ENCODE data around the gene FBXO11.
"Not testable (repeated sequence)": the region's sequence is repeated elsewhere in the genome, so short reads cannot be mapped to it uniquely, and the experiment has no call there.

Gene FBXO11

DNA sequence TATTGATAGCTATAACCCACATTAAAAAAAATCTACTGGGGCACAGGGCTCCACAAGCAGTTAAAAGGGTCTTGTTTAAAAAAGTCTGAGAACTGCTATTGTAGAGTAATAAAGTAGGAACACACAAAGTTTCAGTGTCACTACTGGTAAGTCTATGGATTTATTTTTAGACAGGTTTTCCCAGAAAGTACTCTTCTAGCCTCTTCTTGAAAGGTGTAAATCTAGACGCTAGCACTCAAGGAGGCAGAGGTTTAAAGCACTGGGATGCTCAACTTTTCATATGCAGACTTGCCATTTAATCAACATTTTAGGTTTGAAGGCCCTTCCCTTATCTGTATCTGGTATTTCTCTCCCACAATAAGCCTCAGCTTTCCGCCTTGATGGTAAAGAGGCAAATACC is 33.4 kb downstream of the FBXO11 start:
- H3K4me1 ChIP-seq (ENCODE audit: control insufficient read depth in 1 of 2, insufficient read depth in 2 of 2, low read length in 2 of 2) = peaks cover 7 to 21% of the 10 kb centered on the region in 2 donors
- H3K9ac ChIP-seq (ENCODE audit: low read depth in 1 of 2, low read length in 2 of 2) = no peak overlapping the region
- H3K27me3 ChIP-seq (ENCODE audit: control insufficient read depth in 1 of 2, insufficient read depth in 2 of 2, low read length in 2 of 2) = no peaks in the 10 kb centered on the region
- H3K4me3 ChIP-seq (ENCODE audit: low read depth in 1 of 2, low read length in 2 of 2) = no peak overlapping the region
- H3K9me3 ChIP-seq (ENCODE audit: control insufficient read depth in 1 of 2, low read length in 2 of 2) = no peaks in the 10 kb centered on the region
- no peak overlapping the region for H3K27ac ChIP-seq (ENCODE audit: low read depth, low read length)
- H3K36me3 ChIP-seq (ENCODE audit: control insufficient read depth in 1 of 2, insufficient read depth in 2 of 2, low read length in 2 of 2) = no peaks in the 10 kb centered on the region

DNA sequence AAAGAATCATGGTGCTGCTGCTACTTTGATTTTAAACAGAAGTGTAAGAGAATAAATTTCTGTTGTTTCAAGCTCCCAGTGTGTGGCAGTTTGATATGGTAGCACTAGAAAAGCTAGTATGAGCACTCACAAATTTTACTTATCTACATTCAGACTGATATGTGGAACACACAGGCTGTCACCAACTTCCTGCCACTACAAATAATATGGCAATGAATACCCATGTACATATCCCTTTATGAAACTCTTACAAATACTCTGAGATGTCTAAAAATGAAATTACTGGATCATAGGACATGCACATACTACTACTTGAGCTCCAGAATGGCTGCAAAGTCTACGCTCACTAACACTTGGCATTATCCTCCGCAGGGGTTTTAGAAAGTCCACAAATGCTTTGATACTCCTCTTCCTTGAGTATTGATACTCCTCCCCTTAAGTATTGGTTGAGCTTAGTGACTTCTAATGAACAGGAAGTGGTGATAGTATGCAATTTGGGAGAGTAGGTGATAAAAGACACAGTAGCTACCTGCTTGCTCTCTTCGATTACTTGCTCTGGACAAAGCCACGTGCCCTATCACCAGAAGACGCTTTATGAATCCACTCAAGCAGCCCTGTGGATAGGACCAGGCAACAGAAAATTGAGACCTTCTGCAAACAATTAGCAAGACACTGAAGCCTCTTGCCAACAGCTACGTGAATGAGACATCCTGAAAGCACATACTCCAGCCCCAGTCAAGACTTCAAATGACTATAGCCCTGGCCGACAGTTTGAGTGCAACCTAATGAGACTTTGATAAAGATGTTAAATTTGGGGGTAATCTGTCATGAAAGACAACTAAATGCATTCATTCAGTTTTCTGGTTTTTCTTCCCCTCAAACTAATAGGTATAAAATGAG is 35.4 kb downstream of the FBXO11 start:
- Histone ChIP-seq H3K9ac (ENCODE audit: low read depth in 1 of 2, low read length in 2 of 2) (no peak overlapping the region), H3K9me3 (ENCODE audit: control insufficient read depth in 1 of 2, low read length in 2 of 2) (no peaks in the 10 kb centered on the region), H3K4me3 (ENCODE audit: low read depth in 1 of 2, low read length in 2 of 2) (no peak overlapping the region), H3K4me1 (ENCODE audit: control insufficient read depth in 1 of 2, insufficient read depth in 2 of 2, low read length in 2 of 2) (peaks cover 17 to 32% of the 10 kb centered on the region in 2 donors), H3K27ac (ENCODE audit: low read depth, low read length) (no peak overlapping the region), H3K27me3 (ENCODE audit: control insufficient read depth in 1 of 2, insufficient read depth in 2 of 2, low read length in 2 of 2) (no peaks in the 10 kb centered on the region), H3K36me3 (ENCODE audit: control insufficient read depth in 1 of 2, insufficient read depth in 2 of 2, low read length in 2 of 2) (no peaks in the 10 kb centered on the region)

DNA sequence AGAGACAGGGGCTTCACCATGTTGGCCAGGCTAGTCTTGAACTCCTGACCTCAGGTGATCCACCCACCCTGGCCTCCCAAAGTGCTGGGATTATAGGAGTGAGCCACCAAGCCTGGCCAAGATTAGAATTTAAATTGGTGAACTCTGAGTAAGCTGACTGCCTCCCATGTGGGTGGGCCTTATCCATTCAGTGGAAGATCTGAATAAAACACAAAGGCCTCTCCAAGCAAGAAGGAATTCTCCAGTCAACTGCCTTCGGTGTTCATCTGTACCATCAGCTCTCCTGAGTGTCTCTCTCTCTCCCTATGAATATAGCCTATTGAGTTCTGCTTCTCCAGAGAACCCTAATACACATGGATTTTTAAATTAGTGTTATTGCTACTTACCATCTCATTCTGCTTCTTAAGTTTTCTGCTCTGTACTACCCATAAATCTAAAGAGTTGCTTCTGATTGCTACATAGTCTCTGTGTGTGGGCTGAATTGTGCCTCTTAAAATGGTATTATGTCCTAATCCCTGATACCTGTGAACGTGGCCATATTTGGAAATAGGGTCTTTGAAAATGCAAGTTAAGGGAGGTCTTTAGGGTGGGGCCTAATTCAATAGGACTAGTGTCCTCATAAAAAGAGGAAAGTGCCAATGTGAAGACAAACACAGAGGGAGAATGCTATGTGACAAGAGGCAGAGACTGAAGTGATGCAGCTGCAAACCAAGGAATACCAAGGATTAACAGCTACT is 36.3 kb downstream of the FBXO11 start:
- H3K9me3 ChIP-seq (ENCODE audit: control insufficient read depth in 1 of 2, low read length in 2 of 2) = no peaks in the 10 kb centered on the region
- H3K27ac ChIP-seq (ENCODE audit: low read depth, low read length) = no peak overlapping the region
- H3K9ac ChIP-seq (ENCODE audit: low read depth in 1 of 2, low read length in 2 of 2) = no peak overlapping the region
- peaks cover 17 to 32% of the 10 kb centered on the region in 2 donors for H3K4me1 ChIP-seq (ENCODE audit: control insufficient read depth in 1 of 2, insufficient read depth in 2 of 2, low read length in 2 of 2)
- no peaks in the 10 kb centered on the region for H3K27me3 ChIP-seq (ENCODE audit: control insufficient read depth in 1 of 2, insufficient read depth in 2 of 2, low read length in 2 of 2)
- H3K4me3 ChIP-seq (ENCODE audit: low read depth in 1 of 2, low read length in 2 of 2) = no peak overlapping the region
- no peaks in the 10 kb centered on the region for H3K36me3 ChIP-seq (ENCODE audit: control insufficient read depth in 1 of 2, insufficient read depth in 2 of 2, low read length in 2 of 2)

DNA sequence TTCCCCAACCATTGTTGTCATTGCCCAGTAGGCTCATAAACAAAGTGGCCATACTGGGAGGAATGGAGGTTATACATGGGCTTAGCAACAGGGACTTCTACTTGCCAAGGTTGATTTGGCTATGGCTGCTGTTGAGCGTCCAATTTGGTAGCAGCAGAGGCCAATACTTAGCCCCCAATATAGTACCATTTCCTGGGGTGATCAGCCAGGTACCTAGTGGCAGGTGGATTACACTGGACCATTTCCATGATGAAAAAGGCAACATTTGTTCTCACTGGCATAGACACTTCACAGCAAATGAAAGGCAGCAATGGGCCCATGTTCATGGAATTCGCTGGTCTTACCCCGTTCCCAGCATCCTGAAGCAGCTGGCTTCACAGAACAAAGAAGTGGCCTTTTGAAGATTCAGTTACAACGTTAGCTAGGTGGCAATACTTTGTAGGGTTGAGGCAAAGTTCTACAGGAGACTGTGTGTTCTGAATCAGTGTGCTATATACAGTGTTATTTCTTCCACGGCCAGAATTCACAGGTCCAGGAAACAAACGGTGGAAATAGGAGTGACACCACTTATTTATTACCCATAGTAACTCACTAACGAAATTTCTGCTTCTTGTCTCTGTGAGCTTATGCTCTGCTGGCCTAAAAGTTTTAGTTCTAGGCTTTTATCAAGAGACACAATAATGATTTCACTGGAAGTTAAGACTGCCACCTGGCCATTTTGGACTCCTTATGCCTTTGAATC is 37.5 kb downstream of the FBXO11 start:
- Histone ChIP-seq H3K4me1 (ENCODE audit: control insufficient read depth in 1 of 2, insufficient read depth in 2 of 2, low read length in 2 of 2) (peaks cover 17 to 32% of the 10 kb centered on the region in 2 donors), H3K36me3 (ENCODE audit: control insufficient read depth in 1 of 2, insufficient read depth in 2 of 2, low read length in 2 of 2) (no peaks in the 10 kb centered on the region), H3K27ac (ENCODE audit: low read depth, low read length) (no peak overlapping the region), H3K9ac (ENCODE audit: low read depth in 1 of 2, low read length in 2 of 2) (no peak overlapping the region), H3K27me3 (ENCODE audit: control insufficient read depth in 1 of 2, insufficient read depth in 2 of 2, low read length in 2 of 2) (no peaks in the 10 kb centered on the region), H3K9me3 (ENCODE audit: control insufficient read depth in 1 of 2, low read length in 2 of 2) (no peaks in the 10 kb centered on the region), H3K4me3 (ENCODE audit: low read depth in 1 of 2, low read length in 2 of 2) (no peak overlapping the region)

DNA sequence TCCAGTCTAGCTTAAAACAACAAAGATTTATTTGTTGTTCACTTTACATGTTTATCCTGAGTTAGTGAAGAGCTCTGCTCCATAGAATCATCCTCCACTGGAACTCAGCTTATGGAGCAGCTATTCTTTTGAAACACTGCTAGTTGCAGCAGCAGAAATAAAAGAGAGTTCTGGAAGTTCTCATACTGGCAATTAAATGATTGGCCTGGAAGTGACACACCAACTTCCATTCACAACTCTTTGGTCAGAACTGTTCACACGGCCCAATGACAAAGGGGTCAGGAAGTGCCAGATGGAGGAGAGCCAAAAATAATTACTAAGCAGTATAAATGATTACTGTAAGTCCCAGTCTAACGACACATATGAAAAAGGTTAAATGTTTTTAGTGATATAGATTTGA is 39.1 kb downstream of the FBXO11 start:
- Histone ChIP-seq H3K27ac (ENCODE audit: low read depth, low read length) (no peak overlapping the region), H3K27me3 (ENCODE audit: control insufficient read depth in 1 of 2, insufficient read depth in 2 of 2, low read length in 2 of 2) (no peaks in the 10 kb centered on the region), H3K9me3 (ENCODE audit: control insufficient read depth in 1 of 2, low read length in 2 of 2) (no peaks in the 10 kb centered on the region), H3K9ac (ENCODE audit: low read depth in 1 of 2, low read length in 2 of 2) (no peak overlapping the region), H3K4me3 (ENCODE audit: low read depth in 1 of 2, low read length in 2 of 2) (no peak overlapping the region), H3K4me1 (ENCODE audit: control insufficient read depth in 1 of 2, insufficient read depth in 2 of 2, low read length in 2 of 2) (peaks cover 17 to 32% of the 10 kb centered on the region in 2 donors), H3K36me3 (ENCODE audit: control insufficient read depth in 1 of 2, insufficient read depth in 2 of 2, low read length in 2 of 2) (no peaks in the 10 kb centered on the region)

DNA sequence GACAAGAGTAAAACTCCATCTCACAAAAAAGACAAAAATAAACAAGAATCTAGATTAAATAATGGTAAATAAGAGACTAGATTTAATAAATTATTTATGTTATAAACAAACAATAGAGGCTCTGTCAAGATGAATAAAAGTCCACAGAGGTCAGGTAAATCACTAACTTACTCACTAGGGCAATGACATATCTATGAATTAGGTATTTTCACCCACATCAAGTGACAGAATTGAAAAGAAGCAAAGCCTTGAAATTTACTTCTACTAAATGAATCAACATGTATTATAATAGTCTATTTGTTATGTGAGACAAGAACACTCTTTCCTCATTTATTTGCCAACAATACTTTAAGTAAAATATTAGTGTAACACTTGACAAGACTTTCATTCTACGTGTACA is 41.7 kb downstream of the FBXO11 start:
- no peak overlapping the region for H3K27ac ChIP-seq (ENCODE audit: low read depth, low read length)
- no peaks in the 10 kb centered on the region for H3K27me3 ChIP-seq (ENCODE audit: control insufficient read depth in 1 of 2, insufficient read depth in 2 of 2, low read length in 2 of 2)
- no peak overlapping the region for H3K9ac ChIP-seq (ENCODE audit: low read depth in 1 of 2, low read length in 2 of 2)
- no peaks in the 10 kb centered on the region for H3K9me3 ChIP-seq (ENCODE audit: control insufficient read depth in 1 of 2, low read length in 2 of 2)
- no peak overlapping the region for H3K4me3 ChIP-seq (ENCODE audit: low read depth in 1 of 2, low read length in 2 of 2)
- H3K4me1 ChIP-seq (ENCODE audit: control insufficient read depth in 1 of 2, insufficient read depth in 2 of 2, low read length in 2 of 2) = peaks cover 10 to 25% of the 10 kb centered on the region in 2 donors
- no peaks in the 10 kb centered on the region for H3K36me3 ChIP-seq (ENCODE audit: control insufficient read depth in 1 of 2, insufficient read depth in 2 of 2, low read length in 2 of 2)

DNA sequence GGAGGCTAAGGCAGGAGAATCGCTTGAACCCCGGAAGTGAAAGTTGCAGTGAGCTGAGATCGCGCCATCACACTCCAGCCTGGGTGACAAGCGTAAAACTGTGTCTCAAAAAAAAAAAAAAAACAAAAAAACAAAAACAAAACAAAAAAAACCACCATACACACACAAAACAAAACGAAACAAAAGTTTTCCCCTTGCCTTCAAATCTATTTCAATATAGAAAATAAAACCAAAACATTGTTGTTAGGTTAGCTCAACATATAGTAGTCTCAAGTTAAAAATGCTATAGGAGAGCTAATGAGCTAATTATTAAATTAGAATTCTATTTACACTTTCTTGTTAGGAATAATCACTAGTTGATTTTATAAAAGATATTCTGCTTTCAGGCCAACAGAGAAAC is 43.3 kb downstream of the FBXO11 start:
- Histone ChIP-seq H3K27ac (ENCODE audit: low read depth, low read length) (no peak overlapping the region), H3K9me3 (ENCODE audit: control insufficient read depth in 1 of 2, low read length in 2 of 2) (no peaks in the 10 kb centered on the region), H3K9ac (ENCODE audit: low read depth in 1 of 2, low read length in 2 of 2) (no peak overlapping the region), H3K36me3 (ENCODE audit: control insufficient read depth in 1 of 2, insufficient read depth in 2 of 2, low read length in 2 of 2) (no peaks in the 10 kb centered on the region), H3K27me3 (ENCODE audit: control insufficient read depth in 1 of 2, insufficient read depth in 2 of 2, low read length in 2 of 2) (no peaks in the 10 kb centered on the region), H3K4me3 (ENCODE audit: low read depth in 1 of 2, low read length in 2 of 2) (no peak overlapping the region), H3K4me1 (ENCODE audit: control insufficient read depth in 1 of 2, insufficient read depth in 2 of 2, low read length in 2 of 2) (peaks cover 9 to 11% of the 10 kb centered on the region in 2 donors)

DNA sequence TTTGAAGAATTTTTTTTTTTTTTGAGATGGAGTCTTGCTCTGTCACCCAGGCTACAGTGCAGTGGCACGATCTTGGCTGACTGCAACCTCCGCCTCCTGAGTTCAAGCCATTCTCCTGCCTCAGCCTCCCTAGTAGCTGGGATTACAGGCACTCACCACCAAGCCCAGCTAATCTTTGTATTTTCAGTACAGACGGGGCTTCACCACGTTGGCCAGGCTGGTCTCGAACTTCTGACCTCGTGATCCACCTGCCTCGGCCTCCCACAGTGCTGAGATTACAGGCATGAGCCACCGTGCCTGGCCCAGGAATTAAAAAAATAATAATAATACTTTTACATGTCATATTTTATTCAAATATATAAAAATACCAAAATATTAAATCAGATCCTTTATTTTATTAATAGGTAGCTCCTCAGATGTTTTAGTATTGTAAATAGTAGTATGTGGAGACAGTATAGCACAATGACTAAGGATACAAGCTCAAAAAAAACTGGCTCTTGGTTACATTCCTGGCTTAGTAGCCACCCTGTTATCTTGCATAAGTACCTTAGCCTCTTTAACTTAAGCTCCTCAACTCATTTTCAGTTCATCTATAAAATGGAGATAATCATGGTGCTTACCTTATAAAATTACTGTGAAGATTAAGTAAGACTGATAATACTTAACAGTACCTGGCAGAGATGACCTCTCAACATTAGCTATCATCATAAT is 53.1 kb downstream of the FBXO11 start:
- H3K36me3 ChIP-seq (ENCODE audit: control insufficient read depth in 1 of 2, insufficient read depth in 2 of 2, low read length in 2 of 2); H3K4me3 ChIP-seq (ENCODE audit: low read depth in 1 of 2, low read length in 2 of 2); H3K27me3 ChIP-seq (ENCODE audit: control insufficient read depth in 1 of 2, insufficient read depth in 2 of 2, low read length in 2 of 2); H3K9me3 ChIP-seq (ENCODE audit: control insufficient read depth in 1 of 2, low read length in 2 of 2); H3K27ac ChIP-seq (ENCODE audit: low read depth, low read length); H3K9ac ChIP-seq (ENCODE audit: low read depth in 1 of 2, low read length in 2 of 2): not testable (repeated sequence)
- peaks cover 0 to 17% of the 10 kb centered on the region in 2 donors for H3K4me1 ChIP-seq (ENCODE audit: control insufficient read depth in 1 of 2, insufficient read depth in 2 of 2, low read length in 2 of 2)

DNA sequence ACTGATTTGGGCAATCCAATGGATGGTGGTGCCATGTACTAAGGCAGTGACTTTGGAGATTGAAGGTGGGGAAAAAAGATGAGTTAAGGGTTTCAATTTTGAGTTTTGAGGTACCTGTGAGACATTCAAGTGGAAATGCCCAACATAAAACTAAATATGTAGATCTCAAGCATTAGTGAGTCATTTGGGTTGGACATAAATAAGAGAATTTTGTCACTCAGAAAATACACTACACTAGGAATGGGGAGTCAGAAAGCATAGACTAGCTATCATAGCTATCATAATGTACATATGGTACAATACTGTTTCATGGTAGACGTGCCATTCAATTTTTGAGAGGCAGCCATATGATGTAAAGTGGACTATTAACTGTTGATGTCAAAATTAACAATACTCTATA is 56.1 kb downstream of the FBXO11 start:
- Histone ChIP-seq H3K4me3 (ENCODE audit: low read depth in 1 of 2, low read length in 2 of 2) (no peak overlapping the region), H3K4me1 (ENCODE audit: control insufficient read depth in 1 of 2, insufficient read depth in 2 of 2, low read length in 2 of 2) (no peaks in the 10 kb centered on the region), H3K9me3 (ENCODE audit: control insufficient read depth in 1 of 2, low read length in 2 of 2) (no peaks in the 10 kb centered on the region), H3K27me3 (ENCODE audit: control insufficient read depth in 1 of 2, insufficient read depth in 2 of 2, low read length in 2 of 2) (no peaks in the 10 kb centered on the region), H3K27ac (ENCODE audit: low read depth, low read length) (no peak overlapping the region), H3K9ac (ENCODE audit: low read depth in 1 of 2, low read length in 2 of 2) (no peak overlapping the region), H3K36me3 (ENCODE audit: control insufficient read depth in 1 of 2, insufficient read depth in 2 of 2, low read length in 2 of 2) (no peaks in the 10 kb centered on the region)

All from duodenal mucosa (tissue), 2 donors.